Placental pericyte (primary cell): ENCODE results near the gene CLCNKA. TPM values are rescaled to one million over a fixed set of nuclear protein-coding genes. Genes with fewer than 3 reads are reported as not detected.

Source experiments
- small RNA-seq: library from RNA; depleted of rRNA; stranded (forward); fragments of <200 nt; gene quantifications from one replicate; pipeline ENCODE3, GENCODE V24; 2012; ENCODE audit warnings: low replicate concordance
- total RNA-seq: library from RNA; depleted of rRNA; stranded (reverse); fragments of >200 nt; gene quantifications from 2 replicates; pipeline ENCODE4 v1.2.3, GENCODE V29; 2012

Gene CLCNKA
- 0.14 and 0.22 TPM in 2 replicates for total RNA-seq

DNA sequence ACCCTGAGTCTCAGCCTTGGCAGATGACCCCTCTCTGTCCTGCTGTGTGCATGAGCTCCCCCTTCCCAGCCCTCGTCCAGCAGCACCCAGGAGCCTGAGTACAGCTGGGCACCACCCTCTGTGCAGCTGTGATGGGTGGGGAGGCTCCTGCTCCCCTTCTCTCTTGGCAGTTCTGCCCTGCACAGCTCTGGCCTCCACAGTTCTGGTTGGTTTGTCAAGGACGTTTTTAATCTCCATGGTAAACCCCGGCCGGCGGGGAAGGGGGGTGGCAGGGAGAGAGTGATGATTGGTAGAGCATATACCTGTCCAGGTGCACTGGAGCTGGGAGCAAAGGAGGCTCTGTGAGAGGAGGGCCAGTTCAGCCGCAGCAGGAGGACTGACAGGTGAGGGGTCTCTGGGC, at the start of gene CLCNKA:
CLCNKA (plus strand) TSS at position 356 of the 400 bp plus-strand sequence. CDS start 584 bp downstream, outside the sequence.

DNA sequence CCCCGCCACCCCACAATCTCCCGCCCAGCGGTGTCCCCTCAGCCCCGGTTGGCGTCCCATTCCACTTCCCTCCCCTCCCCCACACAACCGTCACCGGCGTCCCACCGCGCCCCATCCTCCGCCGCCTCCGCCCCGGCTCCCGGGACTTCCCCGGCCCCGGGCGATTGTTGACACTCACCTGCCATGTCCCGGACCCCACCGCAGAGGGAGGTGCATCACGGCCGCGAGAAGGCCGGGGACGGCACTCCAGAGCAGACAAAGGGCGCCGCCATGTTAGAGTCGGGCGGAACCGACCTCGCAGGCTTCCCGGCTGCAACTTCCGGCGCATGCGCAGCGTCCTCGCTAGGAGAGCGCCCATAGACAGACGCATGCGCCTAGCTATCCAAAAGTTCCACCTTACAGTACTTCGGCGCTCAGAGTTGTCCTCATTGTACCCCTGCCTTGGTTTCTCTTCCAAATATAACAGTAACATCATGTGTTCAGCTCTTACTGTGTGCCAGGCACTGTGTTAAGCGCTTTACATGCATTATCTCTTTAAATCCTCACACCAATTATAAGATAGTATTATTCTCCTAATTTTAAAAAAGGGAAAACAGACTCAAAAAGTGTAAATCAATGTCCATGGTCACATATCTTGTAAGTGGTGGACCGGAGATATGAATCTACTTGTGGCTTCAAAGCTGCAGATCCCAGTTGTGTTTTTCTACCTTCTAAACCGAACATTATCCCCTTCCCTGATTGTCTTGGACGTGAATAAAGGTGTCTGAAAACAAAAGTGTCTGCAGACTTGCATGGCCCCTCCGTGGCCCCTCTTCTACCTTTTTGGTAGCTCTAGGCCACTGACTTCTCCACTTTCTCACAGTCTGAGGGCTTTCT, 45.8 kb upstream of the CLCNKA start, which contains the start of gene ZBTB17:
ZBTB17 (minus strand) TSS at position 297 of the 876 bp plus-strand sequence. CDS start 27,606 bp downstream, outside the sequence.

DNA sequence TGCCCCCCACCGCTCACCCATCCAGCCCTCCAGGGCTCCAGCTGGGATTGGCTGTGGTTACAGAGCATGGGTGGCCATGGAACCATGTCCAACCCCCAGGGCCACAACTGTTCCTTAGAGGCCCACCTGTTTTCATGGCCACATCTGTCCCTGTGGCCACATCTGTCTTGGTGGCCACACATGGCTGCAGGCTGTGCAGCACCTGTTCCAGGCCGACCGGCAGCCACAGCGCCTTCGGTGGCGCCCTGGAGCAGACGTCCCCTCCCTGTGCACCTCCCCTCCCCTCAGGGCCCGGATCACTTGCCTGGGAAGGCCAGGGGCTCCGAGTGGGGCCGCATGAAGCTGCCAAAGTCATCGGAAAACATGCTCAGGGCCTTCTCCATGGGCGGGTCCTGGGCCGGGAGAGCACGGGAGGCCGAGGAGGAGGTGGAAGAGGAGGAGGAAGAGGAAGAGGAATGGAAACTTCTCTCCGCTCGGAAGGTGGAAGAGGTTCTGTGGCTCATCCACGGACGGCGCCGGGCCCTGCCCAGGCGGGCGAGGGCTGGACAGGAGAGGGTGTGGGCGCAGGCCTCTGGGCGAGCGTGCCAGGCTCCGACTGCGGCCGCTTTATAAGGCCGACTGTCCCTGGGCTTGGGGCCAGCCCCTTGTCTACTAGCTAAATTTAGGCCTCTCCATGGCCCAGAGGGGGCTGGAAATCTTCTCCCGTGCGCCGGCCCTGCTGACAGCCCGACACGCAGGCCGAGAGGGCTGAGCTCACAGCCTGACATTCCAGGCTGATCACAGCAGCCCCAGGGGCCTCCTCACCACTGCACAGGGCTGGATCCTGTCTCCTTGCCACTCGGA, 4.2 kb upstream of the CLCNKA start, which contains the start of gene HSPB7:
HSPB7 (minus strand) TSS at position 583 of the 843 bp plus-strand sequence; CDS start at position 503, 80 bp downstream.

DNA sequence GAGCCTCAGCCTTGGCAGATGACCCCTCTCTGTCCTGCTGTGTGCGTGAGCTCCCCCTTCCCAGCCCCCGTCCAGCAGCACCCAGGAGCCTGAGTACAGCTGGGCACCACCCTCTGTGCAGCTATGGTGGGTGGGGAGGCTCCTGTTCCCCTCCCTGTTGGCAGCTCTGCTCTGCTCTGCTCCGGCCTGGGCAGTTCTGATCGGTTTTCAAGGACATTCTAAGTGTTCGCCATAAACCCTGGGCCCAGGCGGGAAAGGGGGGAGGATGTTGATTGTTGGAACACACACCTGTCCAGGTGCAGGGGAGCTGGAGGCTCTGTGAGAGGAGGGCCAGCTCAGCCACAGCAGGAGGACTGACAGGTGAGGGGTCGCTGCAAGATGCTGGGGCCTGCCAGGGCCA, 21.7 kb downstream of the CLCNKA start, which contains the start of gene CLCNKB:
CLCNKB (plus strand) TSS at position 262 of the 400 bp plus-strand sequence. CDS start 711 bp downstream, outside the sequence.

DNA sequence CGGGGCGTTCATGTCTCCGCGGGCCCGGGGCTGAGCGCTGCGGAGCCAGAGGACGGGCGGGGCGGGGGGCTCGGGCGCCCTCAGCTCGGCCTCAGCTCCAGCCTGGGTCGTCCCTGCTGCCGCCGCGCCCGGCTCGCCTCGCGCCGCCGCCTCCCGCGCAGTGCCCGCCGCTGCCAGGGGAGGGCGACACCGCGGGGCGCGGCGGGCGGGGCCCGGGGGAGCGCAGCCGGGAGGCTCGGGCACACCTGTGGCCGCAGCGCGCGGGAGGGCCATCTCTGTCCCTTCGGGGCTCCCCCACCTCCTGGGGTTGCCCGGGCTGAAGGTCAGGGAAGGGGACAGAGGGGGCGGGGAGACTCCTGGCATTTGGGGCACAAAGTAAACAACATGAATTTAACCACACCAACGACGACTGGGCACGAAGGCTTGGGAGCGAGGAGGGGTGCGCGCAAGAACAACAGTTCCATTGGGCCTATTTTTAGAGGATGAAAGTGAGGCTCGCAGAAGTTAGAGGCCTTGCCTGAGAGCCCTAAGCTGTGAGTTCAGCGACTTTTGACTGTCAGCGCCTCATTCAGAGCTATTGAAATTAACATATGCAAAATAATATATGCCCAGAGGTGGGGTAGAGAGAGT, 51.8 kb downstream of the CLCNKA start, which contains the start of gene FAM131C:
FAM131C (minus strand) TSS at position 162 of the 630 bp plus-strand sequence. CDS start 209 bp downstream, outside the sequence.

Small RNA genes within 50 kb of the gene (small RNA-seq; reads per million reads assigned to genes)
- gene AL355994.1 (not detected), gene AL355994.5 (not detected)

Other genes starting within 250 kb of the CLCNKA start
- gene UQCRHL, start 214.4 kb upstream of the CLCNKA start, total RNA-seq: 0.72 and 2.0 TPM in 2 replicates
- gene SPEN, start 174.3 kb upstream of the CLCNKA start, total RNA-seq: 26.7 and 34.9 TPM in 2 replicates
- 37.0 and 57.3 TPM in 2 replicates for gene ZBTB17, start 45.9 kb upstream of the CLCNKA start, total RNA-seq
- not detected in 2 replicates for gene SRARP, start 17.8 kb upstream of the CLCNKA start, total RNA-seq
- gene HSPB7, start 4.0 kb upstream of the CLCNKA start, total RNA-seq: 3.7 and 17.7 TPM in 2 replicates
- 0.22 TPM in 1 of 2 replicates, not detected in the other for gene CLCNKB, start 21.7 kb downstream of the CLCNKA start, total RNA-seq
- 0.14 TPM in 1 of 2 replicates, not detected in the other for gene FAM131C, start 51.6 kb downstream of the CLCNKA start, total RNA-seq
- 76.2 and 141 TPM in 2 replicates for gene EPHA2, start 134.0 kb downstream of the CLCNKA start, total RNA-seq
- gene ARHGEF19, start 190.6 kb downstream of the CLCNKA start, total RNA-seq: 8.2 and 13.6 TPM in 2 replicates
- gene CPLANE2, start 215.1 kb downstream of the CLCNKA start, total RNA-seq: 13.9 and 24.7 TPM in 2 replicates